ENCODE data around the gene ZNF808. TPM values are rescaled to one million over a fixed set of nuclear protein-coding genes. Genes with fewer than 3 reads are reported as not detected.
"Not testable (repeated sequence)": the region's sequence is repeated elsewhere in the genome, so short reads cannot be mapped to it uniquely, and the experiment has no call there.

ZNF808 gene
- total RNA-seq, 3 donors from 2014 or later (not counting 1 experiment from before 2014, with no cell fraction given) = 43.8 to 69.1 (median 49.5) TPM

DNA sequence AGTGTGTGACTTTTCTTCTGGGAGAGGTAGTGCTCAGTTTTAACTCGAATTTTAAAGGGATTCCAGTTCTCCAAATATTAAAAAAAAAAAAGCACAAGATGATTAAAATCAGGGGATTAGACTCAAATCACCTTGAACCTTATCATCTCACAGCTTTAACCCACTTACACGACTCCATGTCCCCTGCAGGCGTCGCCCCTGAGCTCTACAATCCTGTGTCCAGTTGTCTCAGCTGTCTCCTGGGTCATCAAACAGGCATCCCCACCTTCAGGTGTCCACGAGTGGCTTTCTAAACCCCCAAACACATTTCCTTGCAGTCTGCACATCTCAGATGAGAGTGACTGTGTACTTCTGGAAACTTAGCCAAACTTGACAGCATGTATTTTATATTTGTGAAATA, 14.1 kb downstream of the ZNF808 start:
- no peak for TF ChIP-seq CTCF (IDR thresholded peaks at IDR 0.05)
- Histone ChIP-seq H3K27ac (ENCODE audit: low read length) (peak overlapping the region; percentile 19), H3K4me3 (ENCODE audit: low read length) (no peak overlapping the region), H3K9me3 (ENCODE audit: control insufficient read depth, insufficient read depth, low read length) (no peaks in the 10 kb centered on the region), H3K4me1 (ENCODE audit: control insufficient read depth, insufficient read depth, low read length) (peaks cover 58% of the 10 kb centered on the region), H3K27me3 (ENCODE audit: control insufficient read depth, insufficient read depth, low read length) (no peaks in the 10 kb centered on the region), H3K36me3 (ENCODE audit: control insufficient read depth, insufficient read depth, low read length) (peaks cover 24% of the 10 kb centered on the region)
- H3K4me1 Mint-ChIP-seq = peaks cover 40 to 44% of the 10 kb centered on the region in 2 donors
- peak overlapping the region; percentile 95 for H3K27ac Mint-ChIP-seq
- no peaks in the 10 kb centered on the region for H3K9me3 Mint-ChIP-seq
- no peak for DNase-seq
- WGBS (ENCODE audit: insufficient coverage) = 86% methylated on average over 5 of the region's 5 CpGs
- no peak for ATAC-seq
- H3K36me3 Mint-ChIP-seq = no peaks in the 10 kb centered on the region
- intact Hi-C loops (cut with micrococcal nuclease) = no loop called here
- no peaks in the 10 kb centered on the region for H3K27me3 Mint-ChIP-seq (ENCODE audit: low read depth in 2 of 2)
- peak overlapping the region; percentile 45 for H3K4me3 Mint-ChIP-seq

GRCh38 chr19:52542541-52542940, 15.1 kb downstream of the ZNF808 start:
- intact Hi-C loops (cut with micrococcal nuclease); H3K27me3 ChIP-seq (ENCODE audit: control insufficient read depth, insufficient read depth, low read length); H3K9me3 Mint-ChIP-seq; H3K4me3 ChIP-seq (ENCODE audit: low read length); H3K36me3 Mint-ChIP-seq; DNase-seq; H3K9me3 ChIP-seq (ENCODE audit: control insufficient read depth, insufficient read depth, low read length); H3K27me3 Mint-ChIP-seq (ENCODE audit: low read depth in 2 of 2): not testable (repeated sequence)
- H3K4me1 ChIP-seq (ENCODE audit: control insufficient read depth, insufficient read depth, low read length) = peaks cover 49% of the 10 kb centered on the region
- Mint-ChIP-seq H3K4me3 (peak overlapping the region; percentile 84), H3K4me1 (peaks cover 31 to 35% of the 10 kb centered on the region in 2 donors), H3K27ac (peak overlapping the region; percentile 95)
- 74% methylated on average over 5 of the region's 6 CpGs for WGBS (ENCODE audit: insufficient coverage)
- H3K36me3 ChIP-seq (ENCODE audit: control insufficient read depth, insufficient read depth, low read length) = peaks cover 32% of the 10 kb centered on the region
- peak in 2 of 3 donors; percentile 8 to 47 for ATAC-seq
- peak overlapping the region; percentile 70 for H3K27ac ChIP-seq (ENCODE audit: low read length)

GRCh38 chr19:52542984-52543664, 15.7 kb downstream of the ZNF808 start:
- DNase-seq = peak; percentile 46 to 76
- Mint-ChIP-seq H3K36me3 (no peaks in the 10 kb centered on the region), H3K4me3 (peak overlapping the region; percentile 84), H3K27me3 (ENCODE audit: low read depth in 2 of 2) (no peaks in the 10 kb centered on the region), H3K4me1 (peaks cover 30 to 35% of the 10 kb centered on the region in 2 donors), H3K9me3 (no peaks in the 10 kb centered on the region), H3K27ac (peak overlapping the region; percentile 95)
- Histone ChIP-seq H3K27ac (ENCODE audit: low read length) (peak overlapping the region; percentile 70), H3K9me3 (ENCODE audit: control insufficient read depth, insufficient read depth, low read length) (peaks cover 2% of the 10 kb centered on the region), H3K36me3 (ENCODE audit: control insufficient read depth, insufficient read depth, low read length) (peaks cover 37% of the 10 kb centered on the region), H3K4me3 (ENCODE audit: low read length) (no peak overlapping the region), H3K4me1 (ENCODE audit: control insufficient read depth, insufficient read depth, low read length) (peaks cover 46% of the 10 kb centered on the region), H3K27me3 (ENCODE audit: control insufficient read depth, insufficient read depth, low read length) (no peaks in the 10 kb centered on the region)
- peak; percentile 89 to 95 (median 93) for ATAC-seq
- 43% methylated on average over 6 of the region's 8 CpGs for WGBS (ENCODE audit: insufficient coverage)
- intact Hi-C loops (cut with micrococcal nuclease) = loop anchor here (1.0 kb wide), 1 partner anchor 27 kb away; the partner anchor contains the start of gene ZNF701
- TF ChIP-seq CTCF (IDR thresholded peaks at IDR 0.05) = no peak

GRCh38 chr19:52554216-52554971, 26.9 kb downstream of the ZNF808 start:
- Histone ChIP-seq H3K27me3 (ENCODE audit: control insufficient read depth, insufficient read depth, low read length) (no peaks in the 10 kb centered on the region), H3K36me3 (ENCODE audit: control insufficient read depth, insufficient read depth, low read length) (peaks cover 53% of the 10 kb centered on the region), H3K4me3 (ENCODE audit: low read length) (no peak overlapping the region), H3K4me1 (ENCODE audit: control insufficient read depth, insufficient read depth, low read length) (no peaks in the 10 kb centered on the region), H3K27ac (ENCODE audit: low read length) (no peak overlapping the region), H3K9me3 (ENCODE audit: control insufficient read depth, insufficient read depth, low read length) (peaks cover 76% of the 10 kb centered on the region)
- Mint-ChIP-seq H3K4me1 (peaks cover 5% of the 10 kb centered on the region in 2 donors), H3K27ac (no peak overlapping the region), H3K4me3 (no peak overlapping the region), H3K9me3 (peaks cover 10 to 24% of the 10 kb centered on the region in 2 donors), H3K36me3 (peaks cover 50% of the 10 kb centered on the region), H3K27me3 (ENCODE audit: low read depth in 2 of 2) (no peaks in the 10 kb centered on the region)
- 95% methylated on average over 15 of the region's 15 CpGs for WGBS (ENCODE audit: insufficient coverage)
- intact Hi-C loops (cut with micrococcal nuclease) = no loop called here
- TF ChIP-seq CTCF (IDR thresholded peaks at IDR 0.05) = no peak
- DNase-seq (no peak), ATAC-seq (no peak)
